ENCODE results near the gene ANK3. TPM values are rescaled to one million over a fixed set of nuclear protein-coding genes. Genes with fewer than 3 reads are reported as not detected.

The ANK3 gene
- total RNA-seq, 1 experiment from 2014 or later: 7.0 TPM

DNA sequence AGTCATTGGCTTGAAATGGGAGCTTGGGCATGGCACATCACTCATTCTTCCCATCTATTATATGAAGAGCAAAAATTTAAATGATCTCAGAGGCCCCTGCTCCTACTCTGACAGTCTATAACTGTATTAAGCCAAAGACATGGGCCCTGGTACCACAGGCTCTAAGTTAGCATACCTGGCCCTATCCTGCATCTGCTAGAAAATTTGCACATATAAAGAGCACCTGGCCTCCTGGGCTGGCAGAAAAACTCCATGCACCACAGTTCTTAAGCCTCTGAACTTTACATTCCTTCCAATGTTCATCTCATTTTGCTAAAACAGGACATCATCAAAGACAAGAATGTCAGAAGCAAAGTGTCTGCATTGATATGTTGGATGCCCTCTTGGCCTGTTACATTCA, 29.6 kb upstream of the ANK3 start:
- no peaks in the 10 kb centered on the region for H3K36me3 ChIP-seq (ENCODE audit: insufficient read depth, low read length)
- H3K9me3 ChIP-seq (ENCODE audit: low read length): no peaks in the 10 kb centered on the region
- H3K4me3 ChIP-seq (ENCODE audit: low read length): no peak overlapping the region
- H3K4me2 ChIP-seq (ENCODE audit: low read depth, low read length, poor library complexity, severe bottlenecking): no peak overlapping the region
- no peak overlapping the region for H3K27ac ChIP-seq (ENCODE audit: low read length)
- H4K20me1 ChIP-seq (ENCODE audit: insufficient read depth, low read depth, low read length): no peaks in the 10 kb centered on the region
- H2AFZ ChIP-seq (ENCODE audit: low read length): no peak overlapping the region
- H3K9me2 ChIP-seq (replicated peaks; ENCODE audit: insufficient read depth, low read length): no peaks in the 10 kb centered on the region
- DNase-seq: no peak
- no peaks in the 10 kb centered on the region for H3K79me2 ChIP-seq (ENCODE audit: low read length)
- no peaks in the 10 kb centered on the region for H3K27me3 ChIP-seq (ENCODE audit: low read length)
- H3K4me1 ChIP-seq (ENCODE audit: low read length): no peaks in the 10 kb centered on the region
- H3K9ac ChIP-seq (ENCODE audit: low read length): no peak overlapping the region

DNA sequence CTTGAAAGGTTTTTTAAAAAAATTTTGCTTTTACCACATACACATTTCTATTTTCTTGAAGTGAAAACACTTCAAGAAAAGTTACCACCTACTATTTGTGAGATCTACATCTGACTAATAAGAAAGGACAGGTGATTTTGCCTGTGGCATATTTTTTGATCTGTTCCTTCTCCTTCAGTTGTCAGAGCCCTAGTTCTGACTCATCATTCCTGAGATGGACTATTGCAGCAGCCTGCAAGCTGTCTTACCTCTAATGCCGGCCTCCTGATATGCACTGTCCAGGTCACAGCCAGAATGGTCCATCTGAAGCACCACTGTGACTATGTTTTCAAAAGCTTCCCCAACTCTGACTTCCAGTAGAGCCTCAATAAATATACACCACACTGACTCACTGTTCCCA, 28.2 kb upstream of the ANK3 start:
- no peak overlapping the region for H2AFZ ChIP-seq (ENCODE audit: low read length)
- no peaks in the 10 kb centered on the region for H4K20me1 ChIP-seq (ENCODE audit: insufficient read depth, low read depth, low read length)
- H3K4me2 ChIP-seq (ENCODE audit: low read depth, low read length, poor library complexity, severe bottlenecking): no peak overlapping the region
- H3K9me3 ChIP-seq (ENCODE audit: low read length): no peaks in the 10 kb centered on the region
- no peak overlapping the region for H3K4me3 ChIP-seq (ENCODE audit: low read length)
- H3K4me1 ChIP-seq (ENCODE audit: low read length): no peaks in the 10 kb centered on the region
- no peaks in the 10 kb centered on the region for H3K79me2 ChIP-seq (ENCODE audit: low read length)
- no peaks in the 10 kb centered on the region for H3K36me3 ChIP-seq (ENCODE audit: insufficient read depth, low read length)
- H3K27me3 ChIP-seq (ENCODE audit: low read length): no peaks in the 10 kb centered on the region
- H3K27ac ChIP-seq (ENCODE audit: low read length): no peak overlapping the region
- H3K9me2 ChIP-seq (replicated peaks; ENCODE audit: insufficient read depth, low read length): no peaks in the 10 kb centered on the region
- no peak for DNase-seq
- H3K9ac ChIP-seq (ENCODE audit: low read length): no peak overlapping the region

DNA sequence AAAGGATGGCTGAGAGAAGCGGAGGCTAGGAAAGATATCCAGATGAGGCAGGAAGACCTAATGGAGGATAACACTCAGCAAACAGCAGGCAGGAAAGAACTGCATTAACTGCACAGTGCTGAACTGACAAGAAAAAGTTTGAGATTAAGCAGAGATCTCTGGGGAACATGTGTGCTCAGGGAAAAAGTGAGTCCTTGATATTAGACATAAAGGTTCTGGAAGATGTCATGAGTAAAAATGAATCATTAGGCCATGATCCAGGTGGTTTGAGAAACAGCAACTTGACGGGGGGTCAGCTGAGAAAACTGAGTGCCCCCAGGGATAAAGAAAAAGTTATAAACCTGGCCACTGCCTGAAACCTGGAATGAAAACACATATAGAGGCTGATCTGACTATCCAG, 27.3 kb upstream of the ANK3 start:
- H2AFZ ChIP-seq (ENCODE audit: low read length): no peak overlapping the region
- H3K79me2 ChIP-seq (ENCODE audit: low read length): no peaks in the 10 kb centered on the region
- no peaks in the 10 kb centered on the region for H3K36me3 ChIP-seq (ENCODE audit: insufficient read depth, low read length)
- H3K9me2 ChIP-seq (replicated peaks; ENCODE audit: insufficient read depth, low read length): no peaks in the 10 kb centered on the region
- H3K9ac ChIP-seq (ENCODE audit: low read length): no peak overlapping the region
- no peaks in the 10 kb centered on the region for H3K9me3 ChIP-seq (ENCODE audit: low read length)
- H3K4me2 ChIP-seq (ENCODE audit: low read depth, low read length, poor library complexity, severe bottlenecking): no peak overlapping the region
- no peaks in the 10 kb centered on the region for H4K20me1 ChIP-seq (ENCODE audit: insufficient read depth, low read depth, low read length)
- no peaks in the 10 kb centered on the region for H3K4me1 ChIP-seq (ENCODE audit: low read length)
- no peak for DNase-seq
- no peak overlapping the region for H3K4me3 ChIP-seq (ENCODE audit: low read length)
- H3K27ac ChIP-seq (ENCODE audit: low read length): no peak overlapping the region
- H3K27me3 ChIP-seq (ENCODE audit: low read length): no peaks in the 10 kb centered on the region

DNA sequence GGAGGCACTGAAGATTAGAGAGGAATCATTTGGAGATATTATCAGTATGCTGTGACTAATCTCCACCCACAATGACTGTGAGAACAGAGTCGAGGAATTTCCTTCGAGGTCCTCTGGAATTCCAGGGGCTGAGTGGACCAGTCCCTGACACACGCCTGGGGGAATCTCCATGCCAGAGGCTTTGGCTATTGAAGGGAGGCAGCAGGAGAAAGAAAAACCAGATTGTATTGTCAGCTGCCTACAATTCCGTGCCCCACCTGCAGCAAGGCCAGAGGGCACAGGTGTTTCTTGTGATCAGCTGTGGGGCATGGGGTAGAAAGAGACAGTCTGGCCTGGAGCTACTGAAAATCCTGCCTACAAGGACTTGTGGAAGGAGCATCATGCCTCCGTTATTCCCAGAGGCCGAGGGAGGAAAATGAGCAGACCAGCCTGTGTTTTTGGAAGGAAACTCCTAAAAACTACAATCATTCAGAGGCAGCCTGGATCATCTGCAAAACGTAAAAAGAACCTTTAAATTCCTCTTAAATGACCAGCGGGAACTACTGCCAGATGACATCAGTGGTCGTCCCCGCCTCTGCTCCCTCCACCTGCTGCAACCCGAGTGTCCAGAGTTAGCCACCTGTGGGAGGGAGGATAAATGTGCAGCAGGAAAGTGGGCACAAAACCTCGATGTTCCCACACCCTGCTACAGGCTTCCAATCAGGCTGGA, 25.4 kb upstream of the ANK3 start:
- no peaks in the 10 kb centered on the region for H3K79me2 ChIP-seq (ENCODE audit: low read length)
- no peak overlapping the region for H3K9ac ChIP-seq (ENCODE audit: low read length)
- H3K9me2 ChIP-seq (replicated peaks; ENCODE audit: insufficient read depth, low read length): no peaks in the 10 kb centered on the region
- no peaks in the 10 kb centered on the region for H4K20me1 ChIP-seq (ENCODE audit: insufficient read depth, low read depth, low read length)
- H3K36me3 ChIP-seq (ENCODE audit: insufficient read depth, low read length): no peaks in the 10 kb centered on the region
- no peak overlapping the region for H3K27ac ChIP-seq (ENCODE audit: low read length)
- no peaks in the 10 kb centered on the region for H3K27me3 ChIP-seq (ENCODE audit: low read length)
- H3K9me3 ChIP-seq (ENCODE audit: low read length): no peaks in the 10 kb centered on the region
- no peak overlapping the region for H2AFZ ChIP-seq (ENCODE audit: low read length)
- no peaks in the 10 kb centered on the region for H3K4me1 ChIP-seq (ENCODE audit: low read length)
- H3K4me3 ChIP-seq (ENCODE audit: low read length): no peak overlapping the region
- no peak for DNase-seq
- H3K4me2 ChIP-seq (ENCODE audit: low read depth, low read length, poor library complexity, severe bottlenecking): no peak overlapping the region

DNA sequence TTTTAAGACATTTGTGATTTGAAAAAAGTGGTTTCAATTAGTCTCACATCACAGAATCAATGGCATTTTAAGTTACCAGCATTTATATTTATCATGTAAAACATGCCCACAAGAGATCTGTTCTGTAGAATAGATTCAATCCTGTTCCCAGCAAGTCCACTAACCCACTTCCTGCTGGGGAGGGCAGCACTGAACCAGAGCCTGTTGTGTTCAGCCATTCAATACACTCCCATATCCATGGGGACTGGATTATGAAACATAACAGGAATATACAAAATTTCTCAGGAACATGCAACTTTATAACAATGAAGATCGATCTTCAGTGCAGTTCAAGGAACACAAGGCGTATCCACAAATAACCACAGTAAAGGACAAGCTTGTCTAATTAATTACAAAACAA, 24.4 kb upstream of the ANK3 start:
- DNase-seq: no peak
- Histone ChIP-seq H3K4me2 (ENCODE audit: low read depth, low read length, poor library complexity, severe bottlenecking) (no peak overlapping the region), H3K9me2 (replicated peaks; ENCODE audit: insufficient read depth, low read length) (no peaks in the 10 kb centered on the region), H4K20me1 (ENCODE audit: insufficient read depth, low read depth, low read length) (no peaks in the 10 kb centered on the region), H3K36me3 (ENCODE audit: insufficient read depth, low read length) (no peaks in the 10 kb centered on the region), H2AFZ (ENCODE audit: low read length) (no peak overlapping the region), H3K9me3 (ENCODE audit: low read length) (no peaks in the 10 kb centered on the region), H3K4me3 (ENCODE audit: low read length) (no peak overlapping the region), H3K4me1 (ENCODE audit: low read length) (no peaks in the 10 kb centered on the region), H3K79me2 (ENCODE audit: low read length) (no peaks in the 10 kb centered on the region), H3K27ac (ENCODE audit: low read length) (no peak overlapping the region), H3K9ac (ENCODE audit: low read length) (no peak overlapping the region), H3K27me3 (ENCODE audit: low read length) (no peaks in the 10 kb centered on the region)

DNA sequence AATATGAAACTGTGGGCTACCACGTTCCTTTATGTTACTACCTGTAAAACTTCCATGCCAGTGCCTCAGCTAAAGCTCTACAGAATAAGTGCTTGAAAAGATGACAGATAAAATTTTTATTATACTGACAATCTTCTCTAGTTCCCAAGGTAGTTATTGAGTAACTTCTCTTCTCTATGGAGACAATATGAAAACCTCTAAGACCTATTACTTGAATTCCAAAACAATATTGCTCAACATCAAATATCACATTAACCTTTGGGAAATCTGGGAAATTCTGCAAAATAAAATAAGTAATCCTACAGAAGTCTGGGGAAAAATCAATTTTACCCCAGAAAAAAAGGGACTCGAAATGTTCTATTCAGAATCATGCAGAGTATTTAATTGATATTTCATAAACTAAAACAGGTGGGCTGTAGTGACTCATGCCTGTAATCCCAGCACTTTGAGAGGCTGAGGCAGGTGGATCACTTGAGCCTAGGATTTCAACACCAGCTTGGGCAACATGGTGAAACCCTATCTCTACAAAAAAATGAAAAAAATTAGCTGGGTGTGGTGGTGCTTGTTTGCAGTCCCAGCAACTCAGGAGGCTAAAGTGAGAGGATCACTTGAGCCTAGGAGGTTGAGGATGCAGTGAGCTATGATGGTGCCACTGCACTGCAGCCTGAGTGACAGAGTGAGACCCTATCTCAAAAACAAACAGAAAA, 23.8 kb upstream of the ANK3 start:
- Histone ChIP-seq H3K4me3 (ENCODE audit: low read length) (no peak overlapping the region), H3K27ac (ENCODE audit: low read length) (no peak overlapping the region), H4K20me1 (ENCODE audit: insufficient read depth, low read depth, low read length) (no peaks in the 10 kb centered on the region), H3K9ac (ENCODE audit: low read length) (no peak overlapping the region), H3K36me3 (ENCODE audit: insufficient read depth, low read length) (no peaks in the 10 kb centered on the region), H3K79me2 (ENCODE audit: low read length) (no peaks in the 10 kb centered on the region), H3K9me3 (ENCODE audit: low read length) (no peaks in the 10 kb centered on the region), H3K4me2 (ENCODE audit: low read depth, low read length, poor library complexity, severe bottlenecking) (no peak overlapping the region), H2AFZ (ENCODE audit: low read length) (no peak overlapping the region), H3K27me3 (ENCODE audit: low read length) (no peaks in the 10 kb centered on the region), H3K4me1 (ENCODE audit: low read length) (no peaks in the 10 kb centered on the region), H3K9me2 (replicated peaks; ENCODE audit: insufficient read depth, low read length) (no peaks in the 10 kb centered on the region)
- DNase-seq: no peak

DNA sequence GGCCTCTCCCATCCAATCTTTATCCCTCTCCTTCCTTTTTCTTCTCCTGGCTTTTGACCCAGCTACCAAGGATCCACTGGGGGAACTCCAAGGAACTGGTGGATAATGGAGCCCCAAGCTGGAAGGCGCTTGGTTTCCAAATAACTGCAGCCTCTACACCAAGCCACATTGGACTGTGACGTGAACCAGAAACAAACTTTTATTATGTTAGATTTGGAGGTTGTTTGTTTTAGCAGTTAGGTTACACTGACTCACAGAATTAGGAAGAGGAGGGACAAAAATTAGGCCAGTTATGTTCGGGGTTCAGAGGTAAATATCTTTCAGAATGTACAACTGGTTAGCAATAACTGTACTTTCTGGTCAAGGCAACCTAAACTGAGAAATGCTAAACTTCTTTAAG, 21.3 kb upstream of the ANK3 start:
- H3K36me3 ChIP-seq (ENCODE audit: insufficient read depth, low read length): no peaks in the 10 kb centered on the region
- H3K9me3 ChIP-seq (ENCODE audit: low read length): no peaks in the 10 kb centered on the region
- no peaks in the 10 kb centered on the region for H3K9me2 ChIP-seq (replicated peaks; ENCODE audit: insufficient read depth, low read length)
- no peaks in the 10 kb centered on the region for H4K20me1 ChIP-seq (ENCODE audit: insufficient read depth, low read depth, low read length)
- H2AFZ ChIP-seq (ENCODE audit: low read length): no peak overlapping the region
- H3K4me2 ChIP-seq (ENCODE audit: low read depth, low read length, poor library complexity, severe bottlenecking): no peak overlapping the region
- no peak overlapping the region for H3K9ac ChIP-seq (ENCODE audit: low read length)
- no peak for DNase-seq
- H3K79me2 ChIP-seq (ENCODE audit: low read length): no peaks in the 10 kb centered on the region
- no peaks in the 10 kb centered on the region for H3K4me1 ChIP-seq (ENCODE audit: low read length)
- no peaks in the 10 kb centered on the region for H3K27me3 ChIP-seq (ENCODE audit: low read length)
- no peak overlapping the region for H3K4me3 ChIP-seq (ENCODE audit: low read length)
- H3K27ac ChIP-seq (ENCODE audit: low read length): no peak overlapping the region

DNA sequence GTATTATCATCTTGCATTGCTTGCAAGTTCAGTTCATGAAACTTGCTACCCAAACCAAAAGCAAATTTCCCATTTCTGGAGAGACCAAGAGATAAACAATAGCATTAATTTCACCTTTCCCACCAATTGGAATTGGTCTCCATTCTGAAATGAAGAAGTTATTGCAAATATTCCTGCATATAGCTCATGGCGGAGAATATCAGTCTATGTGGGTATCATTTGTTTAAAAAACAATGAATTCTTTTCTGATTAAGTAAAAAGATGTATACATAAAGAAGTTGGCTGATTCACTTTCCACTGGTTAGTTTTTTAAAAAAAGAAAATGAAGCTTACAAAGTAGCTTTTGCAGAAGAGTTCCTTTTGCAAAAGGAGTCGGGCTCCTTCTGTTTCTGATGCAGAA, 19.5 kb upstream of the ANK3 start:
- H3K27ac ChIP-seq (ENCODE audit: low read length): no peak overlapping the region
- no peaks in the 10 kb centered on the region for H3K9me3 ChIP-seq (ENCODE audit: low read length)
- H3K4me3 ChIP-seq (ENCODE audit: low read length): no peak overlapping the region
- no peaks in the 10 kb centered on the region for H3K27me3 ChIP-seq (ENCODE audit: low read length)
- H3K9ac ChIP-seq (ENCODE audit: low read length): no peak overlapping the region
- no peaks in the 10 kb centered on the region for H3K4me1 ChIP-seq (ENCODE audit: low read length)
- no peak for DNase-seq
- no peaks in the 10 kb centered on the region for H3K36me3 ChIP-seq (ENCODE audit: insufficient read depth, low read length)
- H3K9me2 ChIP-seq (replicated peaks; ENCODE audit: insufficient read depth, low read length): no peaks in the 10 kb centered on the region
- H3K4me2 ChIP-seq (ENCODE audit: low read depth, low read length, poor library complexity, severe bottlenecking): no peak overlapping the region
- H3K79me2 ChIP-seq (ENCODE audit: low read length): no peaks in the 10 kb centered on the region
- no peak overlapping the region for H2AFZ ChIP-seq (ENCODE audit: low read length)
- H4K20me1 ChIP-seq (ENCODE audit: insufficient read depth, low read depth, low read length): no peaks in the 10 kb centered on the region

Data from Karpas-422 (cell line).